ENCODE results near the gene TLE4. TPM values are rescaled to one million over a fixed set of nuclear protein-coding genes. Genes with fewer than 3 reads are reported as not detected.
"Not testable (repeated sequence)": the region's sequence is repeated elsewhere in the genome, so short reads cannot be mapped to it uniquely, and the experiment has no call there.

Gene TLE4
- total RNA-seq, 1 experiment from 2014 or later = 38.3 TPM

GRCh38 chr9:79630521-79631403 lies 59.0 kb downstream of the TLE4 start:
- no peak for DNase-seq (ENCODE audit: low read depth)

GRCh38 chr9:79632060-79632459 lies 60.3 kb downstream of the TLE4 start:
- DNase-seq (ENCODE audit: low read depth) = no peak

- DNase-seq (ENCODE audit: low read depth) = no peak
Observed at GRCh38 chr9:79632705-79633104, 60.9 kb downstream of the TLE4 start.

GRCh38 chr9:79633558-79633957 lies 61.8 kb downstream of the TLE4 start:
- DNase-seq (ENCODE audit: low read depth) = no peak

- DNase-seq (ENCODE audit: low read depth) = peak; percentile 9
Observed at GRCh38 chr9:79637177-79637925, 65.6 kb downstream of the TLE4 start.

GRCh38 chr9:79638806-79639205 lies 67.0 kb downstream of the TLE4 start:
- no peak for DNase-seq (ENCODE audit: low read depth)

- DNase-seq (ENCODE audit: low read depth) = peak; percentile 10
Observed at GRCh38 chr9:79639354-79639753, 67.6 kb downstream of the TLE4 start.

GRCh38 chr9:79640067-79640466 lies 68.3 kb downstream of the TLE4 start:
- not testable (repeated sequence) for DNase-seq (ENCODE audit: low read depth)

- no peak for DNase-seq (ENCODE audit: low read depth)
Observed at GRCh38 chr9:79641070-79641469, 69.3 kb downstream of the TLE4 start.

GRCh38 chr9:79642671-79643070 lies 70.9 kb downstream of the TLE4 start:
- no peak for DNase-seq (ENCODE audit: low read depth)

GRCh38 chr9:79644048-79644447 lies 72.3 kb downstream of the TLE4 start:
- DNase-seq (ENCODE audit: low read depth) = no peak

- DNase-seq (ENCODE audit: low read depth) = no peak
Observed at GRCh38 chr9:79644601-79645000, 72.8 kb downstream of the TLE4 start.

- DNase-seq (ENCODE audit: low read depth) = no peak
Observed at GRCh38 chr9:79645110-79645509, 73.3 kb downstream of the TLE4 start.

- no peak for DNase-seq (ENCODE audit: low read depth)
Observed at GRCh38 chr9:79646096-79646495, 74.3 kb downstream of the TLE4 start.

GRCh38 chr9:79651251-79651795 lies 79.6 kb downstream of the TLE4 start:
- DNase-seq (ENCODE audit: low read depth) = no peak

GRCh38 chr9:79652598-79652997 lies 80.8 kb downstream of the TLE4 start:
- DNase-seq (ENCODE audit: low read depth) = peak; percentile 49

- DNase-seq (ENCODE audit: low read depth) = not testable (repeated sequence)
Observed at GRCh38 chr9:79654591-79655382, 83.0 kb downstream of the TLE4 start.

- no peak for DNase-seq (ENCODE audit: low read depth)
Observed at GRCh38 chr9:79655551-79655950, 83.8 kb downstream of the TLE4 start.

- no peak for DNase-seq (ENCODE audit: low read depth)
Observed at GRCh38 chr9:79656169-79656568, 84.4 kb downstream of the TLE4 start.

- DNase-seq (ENCODE audit: low read depth) = no peak
Observed at GRCh38 chr9:79657891-79658290, 86.1 kb downstream of the TLE4 start.

- no peak for DNase-seq (ENCODE audit: low read depth)
Observed at GRCh38 chr9:79658926-79659325, 87.2 kb downstream of the TLE4 start.
